Amygdala (tissue), 56 donors: ENCODE data around the gene APOL2.
"Not testable (repeated sequence)": the region's sequence is repeated elsewhere in the genome, so short reads cannot be mapped to it uniquely, and the experiment has no call there.

Experiments
- DNase-seq, 56 donors: peaks; one replicate each; lab custom pipeline; 2025; lab: John Stamatoyannopoulos, UW

The APOL2 gene

GRCh38 chr22:36263886-36264664 lies 24.7 kb upstream of the APOL2 start:
- DNase-seq: not testable (repeated sequence)

DNA sequence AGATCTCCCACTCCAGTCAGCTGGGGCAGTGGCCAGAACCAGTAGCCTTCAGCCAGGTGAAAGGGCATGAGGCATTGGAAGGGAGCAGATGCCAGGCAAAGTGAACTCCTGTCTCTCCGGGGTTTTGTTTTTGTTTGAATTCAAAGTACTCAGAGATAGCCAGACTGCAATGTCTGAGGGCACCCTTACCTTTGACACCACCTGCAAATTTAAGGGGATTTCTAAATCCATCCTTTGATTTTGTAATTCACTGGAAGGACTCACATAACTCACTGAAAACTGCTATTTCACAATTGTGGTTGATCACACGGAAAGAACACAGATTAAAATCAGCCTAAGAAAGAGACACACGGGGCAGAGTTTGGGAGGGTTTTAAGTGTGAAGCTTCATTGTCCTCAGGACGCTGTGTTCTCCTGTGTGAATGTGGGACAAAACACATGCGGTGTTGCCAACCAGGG lies 23.9 kb upstream of the APOL2 start:
- DNase-seq: not testable (repeated sequence)

GRCh38 chr22:36262307-36262706 lies 23.0 kb upstream of the APOL2 start:
- not testable (repeated sequence) for DNase-seq

DNA sequence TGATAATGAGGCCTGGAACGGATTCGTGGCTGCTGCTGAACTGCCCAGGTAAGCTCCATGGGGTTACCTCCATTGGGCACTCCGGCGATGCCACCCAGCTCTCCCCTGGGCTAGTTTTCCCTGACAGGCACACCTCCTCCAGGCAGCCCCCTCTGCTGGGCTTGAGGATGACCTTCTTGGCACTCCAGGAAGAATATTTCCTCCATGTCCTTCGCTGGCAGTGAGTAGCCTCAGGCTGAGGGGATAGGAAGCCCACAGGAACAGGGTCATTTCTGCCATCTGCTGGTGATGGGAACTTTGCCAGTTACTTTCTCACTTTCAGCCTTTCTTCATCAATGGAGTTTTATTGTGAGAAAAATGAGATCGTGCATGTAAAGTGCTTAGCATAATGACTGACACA lies 22.3 kb upstream of the APOL2 start:
- not testable (repeated sequence) for DNase-seq

DNA sequence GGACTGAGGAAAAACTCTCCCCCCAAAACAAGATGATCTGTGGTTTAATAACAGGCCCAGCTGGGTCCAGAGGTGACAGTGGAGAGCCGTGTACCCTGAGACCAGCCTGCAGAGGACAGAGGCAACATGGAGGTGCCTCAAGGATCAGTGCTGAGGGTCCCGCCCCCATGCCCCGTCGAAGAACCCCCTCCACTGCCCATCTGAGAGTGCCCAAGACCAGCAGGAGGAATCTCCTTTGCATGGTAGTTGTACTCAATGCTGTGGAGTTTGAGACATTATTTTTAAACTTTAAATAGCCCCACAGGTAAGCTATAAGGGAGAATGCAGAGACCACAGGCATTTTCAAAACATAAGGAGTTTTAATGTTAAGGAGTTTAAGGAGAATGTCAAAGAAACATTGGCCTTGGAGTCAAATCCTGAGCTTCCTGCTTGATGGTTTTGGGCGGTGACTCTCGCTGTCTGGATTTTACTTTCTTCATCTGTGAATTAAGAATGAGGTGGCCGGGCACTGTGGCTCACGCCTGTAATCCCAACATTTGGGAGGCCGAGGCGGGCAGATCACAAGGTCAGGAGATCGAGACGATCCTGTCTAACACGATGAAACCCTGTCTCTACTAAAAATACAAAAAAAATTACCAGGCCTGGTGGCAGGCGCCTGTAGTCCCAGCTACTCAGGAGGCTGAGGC lies 20.4 kb upstream of the APOL2 start:
- DNase-seq: no peak

GRCh38 chr22:36258701-36259614 lies 19.6 kb upstream of the APOL2 start:
- peak in 2 of 56 donors; percentile 22 to 32 for DNase-seq

GRCh38 chr22:36257948-36258670 lies 18.8 kb upstream of the APOL2 start:
- no peak for DNase-seq

DNA sequence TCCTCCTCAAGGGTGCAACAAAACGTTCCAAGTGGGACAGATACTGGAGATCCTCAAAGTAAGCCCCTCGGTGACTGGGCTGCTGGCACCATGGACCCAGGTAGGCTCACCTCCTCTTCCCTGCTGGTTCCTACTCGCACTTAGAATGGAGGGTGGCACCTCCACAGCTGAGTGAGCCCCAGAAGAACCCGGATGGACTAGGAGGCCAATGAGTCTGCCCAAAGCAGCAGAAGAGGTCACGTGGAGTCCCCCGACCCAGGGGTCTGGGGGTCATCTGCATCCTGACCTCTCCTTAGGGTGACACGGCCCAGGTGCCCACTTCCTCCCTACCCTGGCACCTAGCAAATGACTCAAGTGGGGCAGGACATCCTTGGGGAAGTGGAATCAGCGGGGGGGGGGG lies 18.0 kb upstream of the APOL2 start:
- DNase-seq: no peak

DNA sequence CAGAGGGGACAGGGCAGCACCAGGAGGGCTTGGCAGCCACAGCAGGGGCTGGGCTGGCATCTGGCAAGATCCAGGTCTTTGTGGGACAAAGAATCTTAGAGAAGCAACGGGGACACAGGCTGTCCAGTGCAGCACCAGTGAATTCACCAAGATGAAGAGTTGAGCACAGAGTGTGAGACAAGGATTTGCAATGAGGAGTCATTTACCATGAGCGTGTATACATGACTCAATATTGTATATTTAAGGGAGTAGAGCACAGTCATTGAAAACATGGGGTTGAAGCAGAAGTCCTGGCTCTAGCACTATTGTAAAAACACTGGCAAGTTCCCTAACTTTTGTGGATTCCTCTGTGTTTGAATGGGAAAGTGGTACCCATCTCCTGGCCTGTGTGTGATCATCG lies 17.2 kb upstream of the APOL2 start:
- no peak for DNase-seq

DNA sequence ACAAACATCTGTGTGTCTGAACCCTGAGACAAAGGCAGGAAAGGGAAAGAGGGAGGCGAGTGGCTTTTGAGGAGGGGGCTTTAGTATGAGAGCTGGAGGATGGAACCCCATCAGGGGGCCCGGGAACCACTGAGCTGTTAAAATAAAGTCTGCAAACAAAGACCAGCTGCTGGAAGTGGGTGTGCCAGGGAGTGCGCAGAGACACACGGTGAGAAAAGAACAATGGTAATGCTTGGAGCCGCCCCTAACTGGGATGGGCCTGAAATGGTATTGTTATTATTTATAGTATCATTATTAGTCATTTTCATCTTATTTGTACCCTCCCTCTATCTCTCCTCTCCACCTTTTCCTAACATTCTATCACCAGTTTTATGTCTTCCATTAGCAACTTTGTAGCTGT lies 16.2 kb upstream of the APOL2 start:
- DNase-seq: not testable (repeated sequence)

DNA sequence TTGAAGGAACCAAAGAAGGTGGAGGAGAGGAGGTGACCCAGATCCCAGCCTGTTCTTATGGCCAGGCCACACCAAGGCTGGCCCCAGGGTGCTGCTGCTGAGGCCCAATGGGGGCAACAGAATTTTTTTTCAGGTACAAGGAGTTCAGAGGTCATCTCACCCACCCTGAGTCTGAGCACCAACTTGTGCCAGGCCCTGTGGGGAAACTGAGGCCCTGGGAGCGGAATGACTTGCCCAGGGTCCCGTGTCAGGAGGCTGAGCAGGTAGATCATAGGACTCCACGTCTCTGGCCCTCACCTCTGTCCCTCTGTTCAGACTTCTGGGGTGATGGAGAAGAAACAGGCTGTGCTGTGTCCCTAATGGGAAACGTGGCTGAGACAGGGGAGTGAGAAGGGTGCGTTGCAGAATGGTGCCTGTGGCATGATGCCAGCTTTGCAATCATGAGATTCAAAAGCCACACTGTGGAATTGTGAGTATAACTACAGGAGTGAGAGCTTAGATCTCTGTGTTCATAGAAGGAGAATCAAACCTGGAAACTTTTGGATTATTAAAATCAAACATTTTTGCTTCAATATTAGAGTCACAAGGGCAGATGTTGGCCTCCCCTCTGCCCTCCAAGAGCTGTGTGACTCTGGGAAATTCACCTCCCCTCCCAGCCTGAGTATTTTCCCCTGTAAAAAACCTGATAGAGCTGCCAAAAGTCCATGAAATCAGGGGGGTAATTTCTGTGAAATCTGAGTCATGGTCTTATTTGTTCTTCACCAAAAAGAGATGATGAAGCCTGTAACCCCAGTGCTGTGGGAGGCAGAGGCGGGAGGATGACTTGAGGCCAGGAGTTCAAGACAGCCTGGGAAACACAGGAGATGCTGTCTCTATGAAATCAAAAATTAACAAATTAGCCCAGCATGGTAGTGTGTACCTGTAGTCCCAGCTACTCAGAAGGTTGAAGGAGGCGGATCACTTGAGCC lies 14.5 kb upstream of the APOL2 start:
- DNase-seq: no peak

- DNase-seq: no peak
Observed at GRCh38 chr22:36252754-36253522, 13.6 kb upstream of the APOL2 start, which contains the start of gene APOL1. TSS of gene APOL1 (plus strand) at chr22:36253133. CDS start at chr22:36254956, 1,823 bp downstream.

DNA sequence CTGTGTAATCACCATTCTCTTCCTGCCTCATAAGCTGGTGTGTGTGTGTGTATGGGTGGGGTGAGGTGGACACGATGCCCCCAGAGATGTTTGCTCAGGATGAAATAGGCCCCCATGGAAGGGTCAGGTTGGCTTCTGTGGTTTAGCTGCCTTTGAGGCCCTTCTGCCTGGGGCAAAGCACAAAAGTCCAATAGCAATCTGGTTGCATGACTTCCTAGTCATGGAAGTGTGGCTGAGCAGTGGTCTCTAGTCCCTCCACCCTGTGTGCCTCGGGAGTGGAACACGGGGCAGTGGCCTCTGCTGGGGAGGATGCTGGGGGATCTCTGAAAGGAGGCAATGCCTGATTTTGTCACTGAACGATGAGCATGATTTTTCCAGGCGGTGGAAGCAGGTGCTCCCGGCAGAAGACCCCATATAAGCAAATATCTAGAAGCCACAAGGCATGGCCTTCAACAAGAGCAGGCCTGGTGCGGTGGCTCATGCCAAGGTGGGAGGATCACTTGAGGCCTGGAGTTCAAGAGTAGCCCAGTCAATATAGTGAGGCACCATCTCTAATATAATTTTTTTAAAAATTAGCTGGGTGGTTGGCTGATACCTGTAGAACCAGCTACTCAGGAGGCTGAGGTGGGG lies 12.8 kb upstream of the APOL2 start:
- not testable (repeated sequence) for DNase-seq

- DNase-seq: peak in 14 of 56 donors; percentile 12 to 46 (median 26)
Observed at GRCh38 chr22:36250292-36250960, 11.1 kb upstream of the APOL2 start.

- no peak for DNase-seq
Observed at GRCh38 chr22:36249160-36249559, 9.8 kb upstream of the APOL2 start.

DNA sequence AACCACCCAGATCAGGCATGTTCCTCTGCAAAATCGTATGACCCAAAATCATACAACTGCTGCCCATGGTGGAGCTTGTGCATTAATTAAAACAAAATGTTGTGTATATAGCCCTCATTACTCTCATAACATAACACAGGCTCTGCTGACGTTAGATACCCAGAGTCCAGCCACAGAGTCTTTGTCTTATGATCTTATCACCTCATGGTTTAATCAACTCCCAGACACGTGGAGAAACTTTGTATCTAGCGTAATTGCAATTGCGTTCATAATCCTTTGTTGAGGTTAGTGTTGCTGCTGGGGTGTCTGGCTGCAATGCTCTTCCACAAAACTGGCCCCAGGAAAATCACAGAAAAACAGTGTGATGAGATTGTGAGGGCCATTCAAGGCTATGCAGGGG lies 8.6 kb upstream of the APOL2 start:
- DNase-seq: no peak

DNA sequence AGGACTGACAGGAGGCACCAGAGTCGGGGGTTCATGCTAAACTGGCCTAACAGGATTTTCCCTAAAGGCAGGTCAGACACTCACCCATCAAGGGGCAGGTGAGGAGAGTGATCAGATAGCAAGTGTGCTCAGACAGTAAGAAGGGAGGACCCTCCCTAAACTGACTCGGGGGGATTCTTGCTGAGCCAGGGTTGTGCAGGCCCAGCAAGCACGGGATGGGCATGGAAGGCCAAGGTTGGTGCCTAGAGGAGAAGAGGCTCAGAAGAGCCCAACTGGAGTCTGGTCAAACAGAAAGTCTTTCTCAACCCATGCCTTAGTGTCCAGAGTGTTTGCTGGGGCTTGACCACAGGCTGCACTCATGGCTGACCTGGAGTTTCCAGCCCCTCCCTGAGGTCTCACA lies 7.4 kb upstream of the APOL2 start:
- DNase-seq: no peak
